ENCODE data around the gene LGALS13.

LGALS13 gene

GRCh38 chr19:39607021-39607420, 4.7 kb downstream of the LGALS13 start:
- Histone ChIP-seq H3K4me1 (ENCODE audit: low read length) (no peaks in the 10 kb centered on the region), H3K9ac (ENCODE audit: low read length) (no peak overlapping the region), H2AFZ (ENCODE audit: low read length) (no peak overlapping the region), H3K4me3 (ENCODE audit: low read length) (no peak overlapping the region), H3K27ac (ENCODE audit: low read length) (no peak overlapping the region), H3K79me2 (ENCODE audit: low read length) (no peaks in the 10 kb centered on the region), H3K9me2 (replicated peaks; ENCODE audit: insufficient read depth, low read length) (no peaks in the 10 kb centered on the region), H3K9me3 (replicated peaks; ENCODE audit: insufficient read depth, low read length) (no peaks in the 10 kb centered on the region), H3F3A (ENCODE audit: insufficient read depth, low read length) (no peaks in the 10 kb centered on the region), H3K36me3 (replicated peaks; ENCODE audit: insufficient read depth, low read length) (no peaks in the 10 kb centered on the region), H3K4me2 (ENCODE audit: low read depth, low read length) (no peak overlapping the region), H4K20me1 (ENCODE audit: insufficient read depth, low read length) (no peaks in the 10 kb centered on the region), H3K27me3 (replicated peaks; ENCODE audit: insufficient read depth, low read length) (peaks cover 33% of the 10 kb centered on the region)
- no peak for DNase-seq
- TF ChIP-seq EZH2 (optimal IDR thresholded peaks at IDR 0.05; ENCODE audit: low read depth, low read length) (no peak), EZH2phosphoT487 (IDR thresholded peaks at IDR 0.05; ENCODE audit: low read length) (no peak), CTCF (IDR thresholded peaks at IDR 0.05; ENCODE audit: low read length) (no peak)

GRCh38 chr19:39607561-39607960, 5.2 kb downstream of the LGALS13 start:
- no peak overlapping the region for H3K27ac ChIP-seq (ENCODE audit: low read length)
- H3K79me2 ChIP-seq (ENCODE audit: low read length): no peaks in the 10 kb centered on the region
- no peak overlapping the region for H3K4me3 ChIP-seq (ENCODE audit: low read length)
- no peaks in the 10 kb centered on the region for H4K20me1 ChIP-seq (ENCODE audit: insufficient read depth, low read length)
- no peaks in the 10 kb centered on the region for H3K9me2 ChIP-seq (replicated peaks; ENCODE audit: insufficient read depth, low read length)
- H3K9ac ChIP-seq (ENCODE audit: low read length): no peak overlapping the region
- H3K4me1 ChIP-seq (ENCODE audit: low read length): no peaks in the 10 kb centered on the region
- TF ChIP-seq CTCF (IDR thresholded peaks at IDR 0.05; ENCODE audit: low read length) (no peak), EZH2 (optimal IDR thresholded peaks at IDR 0.05; ENCODE audit: low read depth, low read length) (no peak), EZH2phosphoT487 (IDR thresholded peaks at IDR 0.05; ENCODE audit: low read length) (no peak)
- no peaks in the 10 kb centered on the region for H3K9me3 ChIP-seq (replicated peaks; ENCODE audit: insufficient read depth, low read length)
- H3K4me2 ChIP-seq (ENCODE audit: low read depth, low read length): no peak overlapping the region
- H3F3A ChIP-seq (ENCODE audit: insufficient read depth, low read length): no peaks in the 10 kb centered on the region
- no peak overlapping the region for H2AFZ ChIP-seq (ENCODE audit: low read length)
- peaks cover 27% of the 10 kb centered on the region for H3K27me3 ChIP-seq (replicated peaks; ENCODE audit: insufficient read depth, low read length)
- H3K36me3 ChIP-seq (replicated peaks; ENCODE audit: insufficient read depth, low read length): no peaks in the 10 kb centered on the region
- DNase-seq: no peak

- no peaks in the 10 kb centered on the region for H3K79me2 ChIP-seq (ENCODE audit: low read length)
- no peak overlapping the region for H3K4me3 ChIP-seq (ENCODE audit: low read length)
- H2AFZ ChIP-seq (ENCODE audit: low read length): no peak overlapping the region
- no peak overlapping the region for H3K9ac ChIP-seq (ENCODE audit: low read length)
- H3K9me3 ChIP-seq (replicated peaks; ENCODE audit: insufficient read depth, low read length): no peaks in the 10 kb centered on the region
- H3K36me3 ChIP-seq (replicated peaks; ENCODE audit: insufficient read depth, low read length): no peaks in the 10 kb centered on the region
- no peak for DNase-seq
- H4K20me1 ChIP-seq (ENCODE audit: insufficient read depth, low read length): no peaks in the 10 kb centered on the region
- H3K27ac ChIP-seq (ENCODE audit: low read length): no peak overlapping the region
- no peaks in the 10 kb centered on the region for H3K9me2 ChIP-seq (replicated peaks; ENCODE audit: insufficient read depth, low read length)
- H3K4me2 ChIP-seq (ENCODE audit: low read depth, low read length): no peak overlapping the region
- H3K27me3 ChIP-seq (replicated peaks; ENCODE audit: insufficient read depth, low read length): no peaks in the 10 kb centered on the region
- H3K4me1 ChIP-seq (ENCODE audit: low read length): no peaks in the 10 kb centered on the region
- TF ChIP-seq CTCF (IDR thresholded peaks at IDR 0.05; ENCODE audit: low read length) (no peak), EZH2 (optimal IDR thresholded peaks at IDR 0.05; ENCODE audit: low read depth, low read length) (no peak), EZH2phosphoT487 (IDR thresholded peaks at IDR 0.05; ENCODE audit: low read length) (no peak)
- no peaks in the 10 kb centered on the region for H3F3A ChIP-seq (ENCODE audit: insufficient read depth, low read length)
These were observed 11.3 kb downstream of the LGALS13 start for GRCh38 chr19:39613597-39613996.
